T-helper 1 cell (primary cell): ENCODE measurements around the gene PRSS53.
"Not testable (repeated sequence)": the region's sequence is repeated elsewhere in the genome, so short reads cannot be mapped to it uniquely, and the experiment has no call there.

ENCODE experiments used
- DNase-seq, 5 donors: peaks; one replicate each; pipeline ENCODE4 v3.0.0-alpha.2; 2012 to 2020

PRSS53 gene

GRCh38 chr16:31117384-31118222, 28.9 kb upstream of the PRSS53 start, which contains the start of gene KAT8:
KAT8 (plus strand) TSS chr16:31117664; CDS start chr16:31117682, 18 bp downstream.
- DNase-seq = peak; percentile 94 to 98 (median 97)

GRCh38 chr16:31114468-31114867, 25.7 kb upstream of the PRSS53 start:
- DNase-seq = no peak

- DNase-seq = no peak
Measured at GRCh38 chr16:31113121-31114120, 24.7 kb upstream of the PRSS53 start.

GRCh38 chr16:31112711-31113110, 24.0 kb upstream of the PRSS53 start:
- DNase-seq = no peak

GRCh38 chr16:31111881-31112466, 23.2 kb upstream of the PRSS53 start:
- DNase-seq = no peak

- no peak for DNase-seq
Measured at GRCh38 chr16:31110106-31111034, 21.6 kb upstream of the PRSS53 start.

- DNase-seq = no peak
Measured at GRCh38 chr16:31109622-31110021, 20.9 kb upstream of the PRSS53 start.

GRCh38 chr16:31108794-31109558, 20.2 kb upstream of the PRSS53 start:
- no peak for DNase-seq

GRCh38 chr16:31108035-31108793, 19.5 kb upstream of the PRSS53 start, which contains the start of gene BCKDK:
BCKDK (plus strand) TSS chr16:31108386; CDS start chr16:31109224, 838 bp downstream.
- DNase-seq = peak in 4 of 5 donors; percentile 19 to 80 (median 39)

GRCh38 chr16:31107465-31107867, 18.7 kb upstream of the PRSS53 start:
- DNase-seq = peak in 1 of 5 donors; percentile 43

- DNase-seq = no peak
Measured at GRCh38 chr16:31106509-31107464, 18.0 kb upstream of the PRSS53 start.

- peak; percentile 46 to 78 (median 63) for DNase-seq
Measured at GRCh38 chr16:31105677-31106213, 17.0 kb upstream of the PRSS53 start.

GRCh38 chr16:31100876-31101641, 12.3 kb upstream of the PRSS53 start:
- DNase-seq = not testable (repeated sequence)

- DNase-seq = no peak
Measured at GRCh38 chr16:31099860-31100638, 11.3 kb upstream of the PRSS53 start.

- peak; percentile 69 to 89 (median 81) for DNase-seq
Measured at GRCh38 chr16:31094424-31095120, 5.8 kb upstream of the PRSS53 start, which contains the start of gene VKORC1. VKORC1 (minus strand) TSS chr16:31094797; CDS start chr16:31094729, 68 bp downstream.

- no peak for DNase-seq
Measured at GRCh38 chr16:31094088-31094423, 5.3 kb upstream of the PRSS53 start.
